ENCODE measurements around the gene TMEM37.

The TMEM37 gene

DNA sequence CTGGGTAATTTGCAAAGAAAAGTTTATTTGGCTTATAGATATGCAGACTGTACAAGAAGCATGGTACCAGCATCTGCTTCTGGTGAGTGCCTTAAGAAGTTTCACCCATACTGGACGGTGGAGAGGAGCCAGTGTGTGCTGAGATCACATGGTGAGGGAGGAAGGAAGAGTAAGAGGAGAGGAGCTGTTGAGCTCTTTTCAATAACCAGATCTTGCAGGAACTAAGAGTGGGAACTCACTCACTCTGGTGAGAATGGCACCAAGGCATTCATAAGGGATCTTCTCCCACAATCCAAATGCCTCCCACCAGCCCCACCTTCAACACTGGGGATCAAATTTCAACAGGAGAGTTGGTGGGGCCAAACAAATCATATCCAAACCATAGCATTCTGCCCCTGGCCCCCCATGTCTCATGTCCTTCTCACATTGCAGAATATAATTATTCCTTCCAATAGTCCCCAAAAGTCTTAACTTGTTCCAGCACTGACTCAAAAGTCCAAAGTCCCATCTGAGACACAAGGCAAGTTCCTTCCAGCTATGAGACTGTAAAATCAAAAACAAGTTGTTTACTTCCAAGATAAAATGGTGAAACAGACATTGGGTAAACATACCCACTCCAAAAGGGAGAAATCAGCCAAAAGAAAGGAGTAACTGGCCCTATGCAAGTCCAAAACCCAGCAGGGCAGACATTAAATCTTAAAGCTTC is 11.7 kb upstream of the TMEM37 start:
- DNase-seq = no peak

DNA sequence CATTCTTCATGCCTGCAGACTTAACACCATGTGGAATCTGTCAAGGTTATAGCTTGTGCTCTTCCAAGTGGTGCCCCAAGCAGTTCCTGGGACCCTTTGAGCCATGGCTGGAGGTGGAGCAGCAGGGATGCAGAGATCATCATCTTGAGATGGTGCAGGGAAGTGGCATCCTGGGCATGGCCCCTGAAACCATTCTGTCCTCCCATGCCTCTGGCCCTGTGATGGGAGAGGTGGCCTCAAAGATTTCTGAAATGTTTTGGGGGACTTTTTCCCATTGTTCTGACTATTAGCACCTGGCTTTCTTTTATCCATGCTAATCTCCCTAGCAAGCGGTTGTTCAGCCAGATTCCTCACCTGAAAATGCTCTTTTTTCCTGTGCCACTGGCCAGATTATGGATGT is 10.3 kb upstream of the TMEM37 start:
- no peak for DNase-seq

DNA sequence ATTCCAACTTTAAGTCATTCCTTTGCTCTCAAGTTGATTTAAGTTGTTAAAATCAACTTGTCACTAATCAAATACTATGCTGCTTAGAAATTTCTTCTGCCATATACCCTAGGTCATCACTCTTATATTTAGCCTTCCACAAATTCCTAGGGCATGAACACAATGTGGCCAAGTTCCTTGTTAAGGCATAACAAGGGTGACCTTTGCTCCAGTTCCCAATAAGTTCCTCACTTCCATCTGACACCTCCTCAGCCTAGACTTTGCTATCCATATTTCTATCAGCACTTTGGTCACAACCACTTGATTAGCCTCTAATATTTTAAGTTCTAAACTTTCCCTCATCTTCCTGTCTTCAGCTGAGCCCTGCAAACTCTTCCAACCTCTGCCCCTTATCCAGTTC is 9.9 kb upstream of the TMEM37 start:
- DNase-seq = no peak

DNA sequence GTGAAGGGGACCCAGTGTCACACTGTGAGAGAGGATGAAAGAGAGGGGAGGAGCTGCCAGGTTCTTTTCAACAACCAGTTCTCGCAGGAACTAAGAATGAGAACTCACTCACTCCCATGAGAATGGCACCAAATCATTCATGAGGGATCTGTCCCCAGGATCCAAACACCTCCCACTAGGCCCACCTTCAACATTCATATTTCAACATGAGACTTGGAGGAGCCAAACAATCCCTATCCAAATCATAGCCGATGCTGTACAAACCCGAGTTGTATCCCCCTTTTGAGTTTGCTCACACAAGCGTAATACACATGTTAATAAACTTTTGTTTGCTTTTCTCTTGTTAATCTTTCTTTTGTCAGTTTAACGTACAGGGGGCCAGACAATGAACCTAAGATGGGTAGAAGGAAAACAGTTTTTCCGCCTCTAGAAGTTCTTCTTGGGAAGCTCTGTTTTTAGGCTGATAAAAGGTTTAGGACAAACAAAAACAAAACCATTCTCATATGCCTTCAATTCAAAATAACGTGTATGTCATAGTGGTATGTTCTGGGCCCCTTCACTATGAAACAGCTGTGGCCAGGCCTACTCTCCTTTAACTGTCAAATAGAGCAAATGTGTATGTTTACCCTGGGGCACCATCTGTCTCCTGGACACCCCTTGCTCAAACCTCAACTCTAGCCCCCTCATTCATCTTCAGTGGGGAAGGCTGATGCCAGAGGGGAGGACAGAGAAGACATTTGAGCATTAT is 9.1 kb upstream of the TMEM37 start:
- DNase-seq = no peak

DNA sequence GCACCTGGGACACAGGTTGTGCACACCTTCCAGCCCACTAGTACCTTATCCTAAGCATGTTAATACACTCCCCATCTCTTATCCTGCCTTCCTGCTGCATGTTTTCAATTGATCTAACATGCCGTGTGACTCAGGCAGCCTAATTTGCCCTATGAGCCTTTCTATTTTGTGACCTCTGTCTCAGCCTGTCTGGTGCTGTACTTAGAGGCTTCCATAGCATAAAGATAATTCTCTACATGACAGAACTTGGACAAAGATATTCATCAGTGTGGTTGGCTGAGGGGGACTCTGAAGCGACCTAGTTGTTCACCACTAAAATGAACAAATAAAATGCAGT is 8.6 kb upstream of the TMEM37 start:
- DNase-seq = no peak

DNA sequence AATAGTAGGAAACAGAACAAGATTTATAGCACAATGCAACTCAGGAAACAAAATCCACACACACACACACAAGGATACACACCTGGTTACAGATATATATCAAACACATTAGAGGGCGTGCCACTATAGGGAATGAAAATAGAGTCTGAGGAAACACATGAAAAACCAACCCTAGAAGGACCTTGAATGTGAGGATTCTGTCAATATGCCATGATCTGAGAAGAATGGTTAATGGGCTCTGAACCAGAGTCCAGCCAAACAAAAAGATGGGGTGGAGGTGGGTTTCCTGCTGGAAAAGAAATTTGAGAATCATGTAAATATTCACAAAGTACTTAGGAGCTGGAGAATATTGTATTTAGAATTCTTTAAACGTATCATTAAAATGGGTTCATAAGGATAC is 7.8 kb upstream of the TMEM37 start:
- no peak for DNase-seq

DNA sequence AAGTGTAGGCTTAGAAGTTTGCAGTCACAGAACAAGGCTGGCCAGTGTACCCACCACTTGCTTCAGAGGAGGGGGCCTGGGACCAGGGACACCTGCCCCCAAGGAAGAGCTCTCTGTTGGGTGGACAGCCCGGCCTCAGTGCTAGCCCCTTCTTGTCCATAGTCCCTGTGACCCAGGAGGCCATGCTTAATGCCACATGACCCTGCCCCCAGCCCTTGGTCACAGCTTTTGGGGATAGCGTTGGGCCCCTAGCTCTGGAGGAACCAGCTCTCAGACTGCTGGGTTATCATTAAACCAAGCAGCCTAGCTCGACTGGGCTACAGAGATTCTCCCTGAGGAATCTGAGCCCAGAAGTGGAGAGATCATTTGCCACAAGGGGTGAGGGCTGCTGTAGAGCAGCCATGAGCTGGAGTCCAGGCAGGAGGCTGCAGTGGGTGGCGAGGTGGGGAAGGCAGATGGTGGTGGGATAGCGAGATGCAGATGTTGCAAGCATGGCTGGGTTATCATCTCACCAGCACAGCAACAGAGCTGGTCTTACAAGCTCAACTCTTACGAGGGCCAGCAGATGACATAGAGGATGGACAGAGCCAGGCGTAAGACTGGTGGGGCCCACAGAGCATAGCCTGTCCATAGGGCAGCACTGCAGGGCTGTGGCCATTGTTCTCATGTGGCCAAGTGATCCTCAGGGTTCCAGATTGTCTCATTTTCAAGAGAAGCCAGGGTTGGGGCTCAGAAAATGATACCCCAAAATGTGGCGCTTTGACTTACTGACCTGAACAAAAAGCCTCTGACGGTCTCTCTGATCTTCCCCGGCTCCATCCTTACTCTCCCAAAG is 7.2 kb upstream of the TMEM37 start:
- no peak for DNase-seq

DNA sequence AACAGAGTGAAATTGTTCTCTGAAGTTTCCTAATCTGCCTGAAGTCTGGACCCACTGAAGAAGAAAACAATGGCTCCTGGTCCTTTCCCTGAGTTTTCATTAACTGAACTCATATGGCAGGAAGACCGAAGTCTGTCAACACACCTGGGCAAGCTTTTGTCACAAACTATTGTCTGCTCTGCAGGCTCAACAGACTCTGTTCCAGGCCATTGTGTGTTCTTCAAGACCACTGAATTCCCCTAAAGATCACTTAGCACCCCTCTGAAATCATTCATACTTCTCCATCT is 6.6 kb upstream of the TMEM37 start:
- no peak for DNase-seq

DNA sequence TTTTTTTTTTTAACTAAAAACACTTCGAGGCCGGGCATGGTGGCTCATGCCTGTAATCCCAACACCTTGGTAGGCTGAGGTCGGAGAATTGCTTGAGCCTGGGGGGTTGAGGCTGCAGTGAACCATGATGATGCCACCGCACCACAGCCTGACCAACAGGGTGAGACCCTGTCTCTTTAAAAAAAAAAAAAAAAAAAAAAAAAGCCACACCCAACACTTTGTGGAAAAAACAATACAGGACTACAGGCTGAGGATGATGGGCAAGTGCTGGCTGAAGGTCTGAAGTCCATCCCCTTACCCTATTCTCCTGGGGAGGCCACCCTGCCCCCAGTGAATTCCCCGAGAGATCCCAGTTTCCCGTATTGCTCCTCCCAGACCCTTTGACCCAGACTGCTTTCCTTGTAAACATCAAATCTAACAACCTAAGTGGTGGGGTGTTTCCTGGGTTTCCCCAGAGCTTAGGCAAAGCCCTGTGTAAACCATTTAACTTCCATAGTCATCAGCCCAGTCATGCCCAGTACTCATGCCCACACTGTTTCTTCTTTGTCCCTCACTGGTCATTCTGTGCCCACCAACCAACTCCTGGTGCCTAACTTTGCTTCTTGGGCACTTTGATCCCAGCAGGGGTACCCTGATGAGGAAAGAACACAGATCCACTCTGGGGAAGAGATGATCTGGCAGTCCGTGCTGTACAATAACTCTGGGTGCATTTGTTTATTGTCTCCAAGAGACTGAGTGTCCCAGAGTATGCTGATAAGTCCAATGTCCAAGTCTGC is 5.8 kb upstream of the TMEM37 start:
- no peak for DNase-seq

DNA sequence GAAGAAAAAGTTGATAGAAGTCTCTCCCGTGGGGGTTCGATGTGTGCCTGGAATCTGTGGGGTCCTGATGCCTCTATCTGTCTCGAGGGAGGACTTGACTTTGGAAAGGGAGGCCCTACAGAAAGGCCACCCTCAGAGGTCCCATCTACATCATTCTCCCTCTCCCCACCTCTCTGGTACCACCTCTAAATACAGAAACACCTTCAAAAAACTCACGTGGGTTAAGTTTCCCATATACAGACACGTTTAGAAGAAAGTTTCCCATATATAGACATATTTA is 5.3 kb upstream of the TMEM37 start:
- no peak for DNase-seq

DNA sequence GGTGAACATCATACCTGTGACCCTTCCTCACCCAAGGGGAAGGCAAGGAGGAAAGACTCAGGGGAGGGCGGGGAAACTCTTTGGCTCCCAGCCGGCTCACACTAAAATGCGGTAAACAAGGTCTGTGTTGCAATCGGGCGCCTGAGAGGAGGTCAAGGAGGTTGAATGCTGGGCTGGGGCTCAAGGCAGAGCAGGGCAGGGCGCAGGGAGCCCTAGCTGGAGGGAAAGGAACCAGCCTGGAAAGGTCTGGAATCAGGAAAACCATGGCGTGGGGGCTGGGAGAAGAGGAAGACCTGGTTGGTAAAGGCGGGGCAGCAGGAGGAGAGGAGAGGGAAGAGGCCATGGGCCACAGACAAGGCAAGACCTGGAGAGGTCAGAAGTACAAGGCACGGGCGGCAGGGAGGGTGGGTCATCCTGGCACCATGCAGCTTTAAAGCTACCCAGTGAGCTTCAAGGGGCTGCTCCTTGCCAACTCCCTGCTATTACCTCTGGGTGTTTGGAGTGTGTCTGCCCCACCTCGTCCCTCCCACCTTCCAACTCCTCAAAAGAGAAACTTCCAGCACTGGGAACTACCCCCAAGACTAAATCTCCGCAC is 4.8 kb upstream of the TMEM37 start:
- no peak for DNase-seq

DNA sequence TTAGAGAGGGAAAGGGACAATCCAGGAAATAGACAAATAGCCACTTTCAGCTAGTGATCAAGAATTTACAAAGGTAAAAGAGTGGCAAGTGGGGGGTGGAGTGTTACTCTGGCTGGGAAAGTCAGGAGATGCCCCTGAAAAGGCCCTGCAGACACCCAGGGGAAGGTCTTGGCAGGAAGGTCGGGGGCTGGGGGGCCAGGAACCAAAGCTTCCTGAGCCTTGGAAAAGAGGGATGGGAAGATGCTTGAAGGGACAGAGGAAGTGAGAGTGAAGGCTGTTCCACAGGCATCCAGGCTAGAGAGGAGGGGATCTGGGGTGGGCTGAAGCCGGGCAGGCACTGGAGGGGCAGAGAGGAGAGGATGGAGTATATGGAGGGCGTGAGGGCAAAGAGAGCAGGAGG is 3.9 kb upstream of the TMEM37 start:
- DNase-seq = no peak

DNA sequence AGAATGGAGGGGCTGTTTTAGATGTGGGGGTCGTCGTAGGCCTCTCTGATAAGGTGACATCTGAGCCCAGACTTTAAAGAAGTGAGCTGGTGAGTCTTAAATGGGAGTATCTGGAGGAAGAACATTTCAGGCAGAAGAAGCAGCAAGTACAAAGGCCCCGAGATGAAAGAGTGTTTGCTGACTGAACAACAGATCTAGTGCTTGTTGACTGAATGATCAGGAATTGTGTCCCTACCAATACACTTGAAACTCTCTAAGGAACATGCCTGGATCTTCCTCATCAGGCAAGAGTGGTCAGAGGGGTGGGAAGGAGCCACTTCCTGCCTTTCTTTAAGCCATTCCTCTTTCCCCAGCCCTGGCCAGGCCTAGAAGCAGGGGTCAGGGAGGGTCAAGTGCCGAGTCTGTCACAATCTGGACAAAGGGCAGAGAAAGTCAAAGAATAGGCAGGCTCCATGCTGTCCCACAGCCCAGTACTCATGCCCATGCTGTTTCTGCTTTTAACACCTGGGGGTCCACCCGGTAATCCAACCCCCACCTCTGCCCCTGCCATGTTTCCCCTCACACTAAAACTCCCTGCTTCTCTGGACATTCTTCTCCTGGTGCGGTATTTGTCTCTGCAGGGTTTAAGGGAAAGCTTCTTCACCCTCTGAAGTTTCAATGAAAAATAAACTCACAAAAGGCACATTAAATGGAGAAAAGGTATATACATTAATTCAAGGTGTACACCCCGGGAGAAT is 3.0 kb upstream of the TMEM37 start:
- DNase-seq = no peak

DNA sequence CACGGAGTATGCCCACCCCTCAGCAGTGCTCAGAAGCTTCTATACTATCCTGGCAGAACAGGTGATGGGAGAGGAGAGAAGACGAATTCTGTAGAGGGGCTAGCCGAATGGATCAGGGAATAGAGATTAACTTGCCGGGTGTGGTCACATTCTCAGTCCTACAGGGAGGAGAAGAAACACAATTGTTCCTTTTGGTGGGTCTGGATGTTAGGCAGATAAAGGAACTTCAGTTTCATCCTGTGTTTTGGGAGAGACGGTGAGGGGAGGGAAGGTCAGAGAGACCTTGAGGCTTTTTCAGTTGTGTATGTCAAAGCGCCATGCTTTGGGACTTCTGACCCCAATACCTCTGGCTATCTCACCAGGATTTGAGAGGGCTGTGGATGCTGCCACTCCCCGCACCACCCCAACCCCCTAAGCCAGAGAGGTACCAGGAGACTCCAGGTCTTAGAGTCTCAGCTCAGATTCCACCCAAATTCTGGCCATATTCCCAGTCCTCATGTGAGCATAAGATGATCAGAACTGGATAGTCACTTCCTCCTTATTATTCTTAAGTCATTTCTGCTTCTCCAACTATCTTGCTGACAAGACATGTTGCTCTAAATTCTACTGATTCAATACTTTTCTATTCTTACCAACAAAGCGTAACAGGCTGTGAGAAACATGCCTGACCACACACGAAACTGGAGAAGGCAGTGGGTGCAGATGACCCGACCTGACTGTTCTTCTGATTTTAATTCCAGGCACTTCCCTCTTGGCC is 2.3 kb upstream of the TMEM37 start:
- no peak for DNase-seq

DNA sequence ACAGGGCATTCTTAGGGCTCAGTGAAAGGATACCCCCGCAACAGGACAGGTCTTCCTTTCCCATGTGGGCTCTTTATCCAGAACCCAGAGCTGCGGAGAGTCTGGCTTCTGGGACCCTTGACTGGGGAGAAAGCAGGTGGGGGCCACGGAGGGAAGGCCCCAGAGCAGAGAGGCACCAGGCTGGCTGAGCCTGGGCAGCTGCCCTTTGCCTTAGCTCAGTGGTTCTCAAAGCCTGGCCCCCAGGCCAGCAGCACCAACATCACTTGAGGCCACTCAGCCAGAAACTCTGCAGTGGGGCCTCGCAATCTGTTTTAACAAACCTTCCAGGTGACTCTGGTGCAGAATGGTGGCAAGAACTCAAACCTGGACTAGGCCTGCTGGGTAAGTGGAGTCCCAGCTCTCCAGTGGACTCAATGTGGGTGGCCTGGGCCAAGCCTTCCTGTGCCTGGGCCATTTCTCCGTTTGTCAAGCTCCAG is 1.6 kb upstream of the TMEM37 start:
- no peak for DNase-seq

DNA sequence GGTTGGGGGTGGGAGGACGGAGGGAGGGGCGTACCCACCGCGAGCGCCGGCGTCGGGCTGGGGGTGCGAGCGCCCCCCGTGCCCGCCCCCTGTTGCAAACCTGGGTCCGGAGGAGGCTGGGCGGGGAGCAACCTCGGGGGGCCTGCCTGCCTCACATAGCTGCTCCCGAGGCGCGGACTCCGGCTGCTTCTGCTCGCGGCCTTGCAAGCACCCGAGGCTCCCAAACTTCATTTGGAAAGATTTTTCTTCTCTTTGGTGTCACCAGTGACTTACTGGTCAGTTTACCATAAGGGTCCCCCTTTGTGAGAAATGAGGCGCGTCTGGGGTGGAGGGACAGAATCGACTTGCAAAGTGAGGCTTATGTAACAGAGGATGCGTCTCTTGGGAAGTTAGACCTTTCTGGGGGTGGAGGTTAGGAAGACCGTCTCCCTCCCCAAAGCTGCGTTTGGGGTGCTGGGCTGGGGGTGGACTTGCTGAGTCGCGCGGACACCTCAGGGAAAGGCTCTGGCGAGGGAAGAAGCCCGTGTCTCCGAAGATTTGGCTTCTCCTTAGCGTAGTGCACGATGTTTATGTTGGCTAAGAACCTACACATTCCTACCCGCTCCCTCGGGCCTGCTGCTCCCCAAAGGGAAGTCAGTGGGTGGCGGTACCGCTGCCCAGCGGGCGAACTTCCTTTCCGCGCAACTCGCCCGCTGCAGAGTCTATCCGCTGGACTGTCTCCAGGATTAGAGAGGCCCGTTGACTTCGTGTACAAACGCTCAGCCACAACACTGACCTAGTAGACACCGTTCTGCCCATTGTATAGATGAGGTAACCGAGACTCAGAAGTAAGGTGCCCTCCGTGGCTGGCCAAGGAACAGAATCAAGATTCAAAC is 559 bp downstream of the TMEM37 start:
- no peak for DNase-seq

DNA sequence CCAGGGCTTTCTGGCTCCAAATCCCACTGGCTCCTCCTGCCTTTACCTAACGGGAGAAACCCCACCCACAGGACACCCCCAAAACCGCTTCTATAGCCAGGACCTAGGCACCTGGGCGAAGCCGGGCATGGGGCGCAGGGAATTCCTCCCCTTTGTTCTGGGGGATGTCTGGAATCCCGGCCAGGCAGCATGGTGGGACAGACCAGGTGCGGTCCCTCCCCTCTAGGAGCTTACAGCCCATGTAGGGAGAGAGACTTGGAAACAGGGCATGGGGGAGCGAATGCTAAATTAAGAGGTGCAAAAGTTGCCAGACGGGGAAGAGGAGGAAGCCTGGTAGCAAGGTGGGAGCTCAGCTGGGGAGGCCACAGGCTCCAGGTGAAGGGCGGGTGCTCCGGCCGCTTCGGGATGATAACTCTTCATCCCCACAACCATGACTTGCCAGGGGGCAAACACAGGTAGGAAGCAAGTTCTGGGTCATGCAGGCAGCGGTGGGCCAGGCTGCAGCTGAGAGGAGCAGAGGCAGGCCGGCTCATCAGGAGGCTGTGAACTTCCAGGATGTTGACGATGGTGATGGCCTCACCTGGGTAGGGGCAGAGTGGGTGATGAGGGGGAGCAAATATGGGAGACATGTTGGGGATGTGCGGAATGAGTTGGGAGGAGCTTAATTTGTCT is 1.3 kb downstream of the TMEM37 start:
- no peak for DNase-seq

DNA sequence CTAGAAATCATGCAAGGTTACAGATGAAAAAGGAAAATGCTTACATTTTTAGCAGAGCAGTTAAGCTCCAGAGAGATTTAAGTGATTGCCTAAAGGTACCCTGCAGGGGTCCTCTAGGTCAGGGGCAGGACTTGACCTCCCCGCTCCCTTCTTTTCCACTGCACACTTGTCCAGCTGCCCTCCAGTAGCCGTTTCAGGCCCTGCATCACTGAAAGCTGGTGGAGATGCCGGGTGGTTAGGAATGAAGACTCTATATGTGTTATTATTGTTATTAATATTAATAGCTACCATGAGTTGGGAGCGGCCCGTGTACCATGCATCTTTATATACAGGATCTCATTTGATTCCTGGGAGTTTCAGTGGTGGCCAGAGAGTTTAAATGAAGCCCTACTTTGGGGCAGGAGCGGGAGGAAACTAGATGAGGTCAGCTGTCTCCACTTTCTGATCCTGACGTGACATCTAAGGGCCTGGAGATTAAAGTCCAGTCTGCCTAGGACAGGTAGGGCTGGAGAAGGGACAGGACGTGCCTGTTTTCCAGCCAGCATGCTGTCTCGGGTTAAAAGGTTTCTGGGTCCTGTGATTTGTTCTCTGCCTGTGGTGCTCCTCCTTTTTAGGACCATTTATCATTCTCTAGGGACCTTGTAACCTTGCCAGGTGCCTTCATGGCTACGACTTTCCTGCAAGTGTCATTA is 2.1 kb downstream of the TMEM37 start:
- no peak for DNase-seq

DNA sequence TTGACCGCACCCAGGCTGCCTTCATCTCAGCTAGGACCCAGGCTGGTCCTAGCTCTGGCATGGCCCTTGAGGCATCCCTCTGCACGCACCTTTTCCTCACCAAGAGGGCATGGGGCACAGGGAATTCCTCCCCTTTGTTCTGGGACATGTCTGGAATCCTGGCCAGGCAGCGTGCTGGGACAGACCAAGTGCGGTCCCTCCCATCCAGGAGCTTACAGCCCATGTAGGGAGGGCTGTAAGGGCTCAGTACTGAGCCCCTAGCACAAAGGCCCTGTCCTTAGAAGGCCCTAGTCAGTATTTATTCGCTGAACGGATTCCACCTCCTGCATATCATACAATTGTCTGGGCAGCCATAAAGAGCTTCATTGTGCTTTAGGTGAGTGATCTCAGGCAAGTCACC is 3.0 kb downstream of the TMEM37 start:
- no peak for DNase-seq

Measured in CD4-positive, alpha-beta T cell treated with Interleukin-6 for 4 hours (primary cell).